CD4-positive, alpha-beta T cell treated with Interferon gamma for 1 hour (primary cell): ENCODE data around the gene FUOM.
"Not testable (repeated sequence)": the region's sequence is repeated elsewhere in the genome, so short reads cannot be mapped to it uniquely, and the experiment has no call there.

Experiments
- DNase-seq: peaks from one replicate; pipeline ENCODE4 v3.0.0-alpha.2; 2020

Gene FUOM

GRCh38 chr10:133388236-133388972, 30.6 kb upstream of the FUOM start:
- no peak for DNase-seq

GRCh38 chr10:133386951-133387350, 29.1 kb upstream of the FUOM start:
- not testable (repeated sequence) for DNase-seq

- no peak for DNase-seq
Measured at GRCh38 chr10:133385214-133385613, 27.4 kb upstream of the FUOM start.

GRCh38 chr10:133384071-133384470, 26.3 kb upstream of the FUOM start:
- DNase-seq: no peak

GRCh38 chr10:133383551-133383950, 25.7 kb upstream of the FUOM start:
- no peak for DNase-seq

- DNase-seq: no peak
Measured at GRCh38 chr10:133381036-133381435, 23.2 kb upstream of the FUOM start.

- DNase-seq: no peak
Measured at GRCh38 chr10:133379801-133380666, 22.2 kb upstream of the FUOM start.

GRCh38 chr10:133379152-133379800, 21.5 kb upstream of the FUOM start, which contains the start of gene PAOX:
PAOX (plus strand) TSS chr10:133379262; CDS start chr10:133379317, 55 bp downstream.
- peak; percentile 61 for DNase-seq

- DNase-seq: peak; percentile 44
Measured at GRCh38 chr10:133378251-133379096, 20.7 kb upstream of the FUOM start.

- DNase-seq: no peak
Measured at GRCh38 chr10:133377818-133378250, 20.0 kb upstream of the FUOM start.

- no peak for DNase-seq
Measured at GRCh38 chr10:133377025-133377817, 19.4 kb upstream of the FUOM start.

GRCh38 chr10:133376183-133376582, 18.4 kb upstream of the FUOM start:
- not testable (repeated sequence) for DNase-seq

- DNase-seq: no peak
Measured at GRCh38 chr10:133375357-133376115, 17.7 kb upstream of the FUOM start.

GRCh38 chr10:133373174-133374090, 15.6 kb upstream of the FUOM start, which contains the start of gene ECHS1:
ECHS1 (minus strand) TSS chr10:133373354; CDS start chr10:133373333, 21 bp downstream.
- peak; percentile 90 for DNase-seq

GRCh38 chr10:133372507-133372906, 14.7 kb upstream of the FUOM start:
- DNase-seq: no peak

GRCh38 chr10:133370030-133370786, 12.4 kb upstream of the FUOM start:
- DNase-seq: no peak

- no peak for DNase-seq
Measured at GRCh38 chr10:133368153-133368552, 10.3 kb upstream of the FUOM start.

- not testable (repeated sequence) for DNase-seq
Measured at GRCh38 chr10:133367461-133367860, 9.6 kb upstream of the FUOM start.

GRCh38 chr10:133366751-133367150, 8.9 kb upstream of the FUOM start:
- no peak for DNase-seq
